Esophagus squamous epithelium (tissue), 4 donors: ENCODE results near the gene HOXA10.

Experiments
- CTCF ChIP-seq, 6 experiments: fragments of 450-650 bp in 4 of 6; fragments of 200-600 bp in 2 of 6; sonication (generic) in 2 of 6; IDR thresholded peaks; one replicate each; pipeline ENCODE4 v1.5.1; 2016 to 2019; ENCODE audit warnings: antibody characterized with exemption in 6 of 6, mild to moderate bottlenecking in 4 of 6, moderate library complexity in 4 of 6
- POLR2A ChIP-seq, 4 donors: fragments of 450-650 bp; IDR thresholded peaks; one replicate each; pipeline ENCODE4 v1.6.1; 2017; ENCODE audit warnings: antibody characterized with exemption in 4 of 4, mild to moderate bottlenecking in 4 of 4, moderate library complexity in 3 of 4

- TF ChIP-seq CTCF (IDR thresholded peaks at IDR 0.05) (no peak), POLR2A (IDR thresholded peaks at IDR 0.05) (no peak)
Observed at GRCh38 chr7:27139334-27140125, 34.6 kb downstream of the HOXA10 start.
